Gastroesophageal sphincter (tissue), 3 donors: ENCODE data around the gene PGM2L1.

ENCODE experiments used
- POLR2A ChIP-seq, 2 donors: fragments of 450-650 bp; IDR thresholded peaks; one replicate each; pipeline ENCODE4 v1.6.1; 2017; ENCODE audit warnings: antibody characterized with exemption in 2 of 2, mild to moderate bottlenecking in 2 of 2, moderate library complexity in 1 of 2
- POLR2AphosphoS5 ChIP-seq: sonication (generic); formaldehyde crosslinking; IDR thresholded peaks from one replicate; pipeline ENCODE4 v1.6.1; 2017; ENCODE audit warnings: antibody characterized with exemption
- TF ChIP-seq, protein P1 (sequence below), 4 experiments: fragments of 200-600 bp in 2 of 4; fragments of 450-650 bp in 2 of 4; sonication (generic) in 1 of 4; IDR thresholded peaks; one replicate each; pipeline ENCODE4 v1.5.1; 2017 to 2019; ENCODE audit warnings: antibody characterized with exemption in 4 of 4, mild to moderate bottlenecking in 2 of 4, moderate library complexity in 2 of 4

GRCh38 chr11:74390697-74391096 is 7.5 kb downstream of the PGM2L1 start:
- TF ChIP-seq, protein P1, sequence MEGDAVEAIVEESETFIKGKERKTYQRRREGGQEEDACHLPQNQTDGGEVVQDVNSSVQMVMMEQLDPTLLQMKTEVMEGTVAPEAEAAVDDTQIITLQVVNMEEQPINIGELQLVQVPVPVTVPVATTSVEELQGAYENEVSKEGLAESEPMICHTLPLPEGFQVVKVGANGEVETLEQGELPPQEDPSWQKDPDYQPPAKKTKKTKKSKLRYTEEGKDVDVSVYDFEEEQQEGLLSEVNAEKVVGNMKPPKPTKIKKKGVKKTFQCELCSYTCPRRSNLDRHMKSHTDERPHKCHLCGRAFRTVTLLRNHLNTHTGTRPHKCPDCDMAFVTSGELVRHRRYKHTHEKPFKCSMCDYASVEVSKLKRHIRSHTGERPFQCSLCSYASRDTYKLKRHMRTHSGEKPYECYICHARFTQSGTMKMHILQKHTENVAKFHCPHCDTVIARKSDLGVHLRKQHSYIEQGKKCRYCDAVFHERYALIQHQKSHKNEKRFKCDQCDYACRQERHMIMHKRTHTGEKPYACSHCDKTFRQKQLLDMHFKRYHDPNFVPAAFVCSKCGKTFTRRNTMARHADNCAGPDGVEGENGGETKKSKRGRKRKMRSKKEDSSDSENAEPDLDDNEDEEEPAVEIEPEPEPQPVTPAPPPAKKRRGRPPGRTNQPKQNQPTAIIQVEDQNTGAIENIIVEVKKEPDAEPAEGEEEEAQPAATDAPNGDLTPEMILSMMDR (IDR thresholded peaks at IDR 0.05), result no peak
- TF ChIP-seq POLR2AphosphoS5 (no peak), POLR2A (IDR thresholded peaks at IDR 0.05) (no peak)
